Peyer's patch (tissue), 4 donors: Measurements from ENCODE around the gene PRKAR1B. TPM values are rescaled to one million over a fixed set of nuclear protein-coding genes. Genes with fewer than 3 reads are reported as not detected.
A peak's percentile ranks its signal among the peaks of the same experiment; 100 is the strongest.

ENCODE experiments used
- DNase-seq, 3 donors: peaks; one replicate each; pipeline ENCODE4 v3.0.0-alpha.2; 2017 to 2019
- H3K27ac ChIP-seq, 4 donors: fragments of 200-600 bp; sonication (generic); one replicate each; pipeline ENCODE4 v1.5.1; 2016 to 2019
- H3K27me3 ChIP-seq, 2 donors: fragments of 200-600 bp; sonication (generic); one replicate each; pipeline ENCODE4 v1.5.1; 2019
- H3K36me3 ChIP-seq, 3 donors: fragments of 200-600 bp; sonication (generic); one replicate each; pipeline ENCODE4 v1.5.1; 2016 to 2019
- H3K4me1 ChIP-seq, 4 donors: fragments of 200-600 bp; sonication (generic); one replicate each; pipeline ENCODE4 v1.5.1; 2016 to 2019
- H3K4me3 ChIP-seq, 4 donors: fragments of 200-600 bp; sonication (generic); 1 replicate in 3 of 4; 2 replicates in 1 of 4; pipeline ENCODE4 v1.5.1; 2016 to 2019; ENCODE audit warnings: mild to moderate bottlenecking in 1 of 4
- H3K9me3 ChIP-seq, 4 donors: fragments of 200-600 bp; sonication (generic); one replicate each; pipeline ENCODE4 v1.5.1; 2016 to 2019; ENCODE audit warnings: mild to moderate bottlenecking in 1 of 4
- CTCF ChIP-seq, 6 experiments: fragments of 450-650 bp in 4 of 6; fragments of 200-600 bp in 2 of 6; sonication (generic) in 1 of 6; IDR thresholded peaks; one replicate each; pipeline ENCODE4 v1.5.1; 2017 to 2019; ENCODE audit warnings: antibody characterized with exemption in 6 of 6, mild to moderate bottlenecking in 3 of 6, moderate library complexity in 1 of 6
- POLR2A ChIP-seq, 2 donors: fragments of 450-650 bp; IDR thresholded peaks; one replicate each; pipeline ENCODE4 v1.5.1; 2017; ENCODE audit warnings: antibody characterized with exemption in 2 of 2, mild to moderate bottlenecking in 2 of 2, moderate library complexity in 2 of 2
- total RNA-seq, 4 donors: library from RNA; depleted of rRNA; stranded (reverse); fragments of >200 nt; gene quantifications; one replicate each; pipeline ENCODE4 v1.1.0, GENCODE V29; 2016

Gene PRKAR1B
- total RNA-seq, 4 donors from 2014 or later, result 13.0 to 42.9 (median 17.0) TPM

- no peaks in the 10 kb centered on the region for H3K27me3 ChIP-seq
Measured at GRCh38 chr7:611281-611810, 115.7 kb downstream of the PRKAR1B start.

GRCh38 chr7:610531-611280, 116.4 kb downstream of the PRKAR1B start:
- no peaks in the 10 kb centered on the region for H3K9me3 ChIP-seq
- peaks cover 0 to 12% (median 0%) of the 10 kb centered on the region in 4 donors for H3K4me1 ChIP-seq
- H3K27ac ChIP-seq, result peak overlapping the region in 2 of 4 donors; percentile 46 to 60
- no peaks in the 10 kb centered on the region for H3K27me3 ChIP-seq
- no peak overlapping the region for H3K4me3 ChIP-seq
- TF ChIP-seq CTCF (IDR thresholded peaks at IDR 0.05) (no peak), POLR2A (IDR thresholded peaks at IDR 0.05) (no peak)
- DNase-seq, result no peak
- H3K36me3 ChIP-seq, result peaks cover 0 to 5% (median 0%) of the 10 kb centered on the region in 3 donors

More at GRCh38 chr7:611281-611810, 115.7 kb downstream of the PRKAR1B start:
- Histone ChIP-seq H3K27ac (peak overlapping the region in 2 of 4 donors; percentile 46 to 60), H3K4me1 (peaks cover 0 to 12% (median 0%) of the 10 kb centered on the region in 4 donors), H3K36me3 (no peaks in the 10 kb centered on the region), H3K9me3 (no peaks in the 10 kb centered on the region), H3K4me3 (no peak overlapping the region)
- no peak for DNase-seq
- TF ChIP-seq POLR2A (IDR thresholded peaks at IDR 0.05), result no peak
- no peak for TF ChIP-seq CTCF (IDR thresholded peaks at IDR 0.05)

GRCh38 chr7:610141-610530, 116.9 kb downstream of the PRKAR1B start:
- H3K36me3 ChIP-seq, result peaks cover 0 to 7% (median 0%) of the 10 kb centered on the region in 3 donors
- TF ChIP-seq POLR2A (IDR thresholded peaks at IDR 0.05) (no peak), CTCF (IDR thresholded peaks at IDR 0.05) (no peak)
- no peak overlapping the region for H3K4me3 ChIP-seq
- no peaks in the 10 kb centered on the region for H3K27me3 ChIP-seq
- peak overlapping the region in 2 of 4 donors; percentile 46 to 60 for H3K27ac ChIP-seq
- no peaks in the 10 kb centered on the region for H3K9me3 ChIP-seq
- DNase-seq, result no peak
- peaks cover 0 to 12% (median under 1%) of the 10 kb centered on the region in 4 donors for H3K4me1 ChIP-seq

- H3K4me3 ChIP-seq, result no peak overlapping the region
- H3K27ac ChIP-seq, result no peak overlapping the region
- H3K9me3 ChIP-seq, result no peaks in the 10 kb centered on the region
- no peaks in the 10 kb centered on the region for H3K27me3 ChIP-seq
- H3K4me1 ChIP-seq, result peaks cover 0 to 12% (median 7%) of the 10 kb centered on the region in 4 donors
- peaks cover 0 to 7% (median 0%) of the 10 kb centered on the region in 3 donors for H3K36me3 ChIP-seq
- TF ChIP-seq CTCF (IDR thresholded peaks at IDR 0.05), result no peak
- no peak for TF ChIP-seq POLR2A (IDR thresholded peaks at IDR 0.05)
- DNase-seq, result no peak
Measured at GRCh38 chr7:609365-609764, 117.7 kb downstream of the PRKAR1B start.

- H3K4me1 ChIP-seq, result peaks cover 0 to 16% (median 8%) of the 10 kb centered on the region in 4 donors
- TF ChIP-seq POLR2A (IDR thresholded peaks at IDR 0.05), result no peak
- peaks cover 0 to 7% (median 0%) of the 10 kb centered on the region in 3 donors for H3K36me3 ChIP-seq
- H3K27me3 ChIP-seq, result no peaks in the 10 kb centered on the region
- H3K27ac ChIP-seq, result no peak overlapping the region
- H3K4me3 ChIP-seq, result no peak overlapping the region
- no peaks in the 10 kb centered on the region for H3K9me3 ChIP-seq
- no peak for DNase-seq
Measured at GRCh38 chr7:608954-609353, 118.1 kb downstream of the PRKAR1B start.

- H3K27me3 ChIP-seq, result no peaks in the 10 kb centered on the region
- H3K9me3 ChIP-seq, result no peaks in the 10 kb centered on the region
- H3K36me3 ChIP-seq, result peaks cover 0 to 7% (median 0%) of the 10 kb centered on the region in 3 donors
- no peak overlapping the region for H3K4me3 ChIP-seq
- peaks cover 0 to 20% (median 9%) of the 10 kb centered on the region in 4 donors for H3K4me1 ChIP-seq
- H3K27ac ChIP-seq, result no peak overlapping the region
- no peak for TF ChIP-seq CTCF (IDR thresholded peaks at IDR 0.05)
- no peak for DNase-seq
Measured at GRCh38 chr7:608361-608760, 118.7 kb downstream of the PRKAR1B start.
